ENCODE measurements around the gene LEMD2.

Gene LEMD2

GRCh38 chr6:33823806-33824205 is 34.9 kb upstream of the LEMD2 start:
- H3K4me3 ChIP-seq (ENCODE audit: low read depth, low read length): no peak overlapping the region
- no peak for TF ChIP-seq CTCF (IDR thresholded peaks at IDR 0.05; ENCODE audit: low read depth, low read length)

- no peak overlapping the region for H3K4me3 ChIP-seq (ENCODE audit: low read depth, low read length)
- TF ChIP-seq CTCF (IDR thresholded peaks at IDR 0.05; ENCODE audit: low read depth, low read length): peak; percentile 22; the same call in 1 of the 2 replicates
Observed at GRCh38 chr6:33822575-33823395, 33.9 kb upstream of the LEMD2 start.

- H3K4me3 ChIP-seq (ENCODE audit: low read depth, low read length): no peak overlapping the region
- no peak for TF ChIP-seq CTCF (IDR thresholded peaks at IDR 0.05; ENCODE audit: low read depth, low read length)
Observed at GRCh38 chr6:33820784-33821520, 32.0 kb upstream of the LEMD2 start.

- H3K4me3 ChIP-seq (ENCODE audit: low read depth, low read length): no peak overlapping the region
- TF ChIP-seq CTCF (IDR thresholded peaks at IDR 0.05; ENCODE audit: low read depth, low read length): no peak
Observed at GRCh38 chr6:33820243-33820642, 31.3 kb upstream of the LEMD2 start.

GRCh38 chr6:33819021-33819420 is 30.1 kb upstream of the LEMD2 start:
- H3K4me3 ChIP-seq (ENCODE audit: low read depth, low read length): no peak overlapping the region
- no peak for TF ChIP-seq CTCF (IDR thresholded peaks at IDR 0.05; ENCODE audit: low read depth, low read length)

- TF ChIP-seq CTCF (IDR thresholded peaks at IDR 0.05; ENCODE audit: low read depth, low read length): no peak
- H3K4me3 ChIP-seq (ENCODE audit: low read depth, low read length): no peak overlapping the region
Observed at GRCh38 chr6:33818293-33818692, 29.4 kb upstream of the LEMD2 start.

GRCh38 chr6:33817489-33817888 is 28.6 kb upstream of the LEMD2 start:
- TF ChIP-seq CTCF (IDR thresholded peaks at IDR 0.05; ENCODE audit: low read depth, low read length): no peak
- H3K4me3 ChIP-seq (ENCODE audit: low read depth, low read length): no peak overlapping the region

Data from WI38 (cell line).